HG02642 (cell line): ENCODE results near the gene GPD2.

Experiments
- ATAC-seq: cut with Tn5 transposase; IDR thresholded peaks from one replicate; pipeline ENCODE4 v1.9.1; 2021; ENCODE audit warnings: mild to moderate bottlenecking; ENCODE audit not compliant: unreplicated experiment, poor library complexity

Gene GPD2

DNA sequence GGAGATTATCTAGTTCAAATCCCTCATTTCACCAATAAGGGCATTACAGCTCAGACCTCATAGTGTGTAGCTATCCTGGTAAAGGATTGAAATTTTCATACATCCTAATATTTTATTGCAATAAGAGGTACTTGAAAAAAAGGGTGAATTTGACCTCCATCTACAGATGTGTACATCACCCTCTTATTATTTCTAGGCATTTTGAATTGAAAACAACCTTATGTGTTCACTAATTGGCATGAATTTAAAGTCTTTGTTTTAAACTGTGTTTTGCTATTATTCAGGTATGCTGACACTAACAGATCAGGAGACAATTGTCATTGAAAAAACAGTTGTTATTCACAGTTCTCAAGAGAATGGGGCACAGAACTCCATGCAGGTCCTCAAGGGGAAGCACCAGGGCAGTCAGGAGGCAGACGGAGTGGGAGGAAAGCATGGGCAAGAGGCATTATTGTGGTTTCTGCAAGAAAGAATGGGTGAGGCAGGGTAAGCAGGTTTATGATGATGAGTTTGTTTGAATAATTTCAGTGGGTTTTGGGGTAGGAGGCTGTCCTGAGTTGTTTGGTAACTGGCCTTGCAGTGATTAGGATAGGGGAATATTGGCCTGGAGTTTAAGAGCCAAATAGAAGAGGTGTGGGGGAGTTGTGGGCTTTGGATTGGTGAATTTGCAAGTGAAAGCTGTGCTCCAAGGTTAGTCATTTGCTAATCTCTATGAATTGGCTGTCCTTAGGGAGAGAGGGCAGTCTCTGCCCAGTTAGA, 194.6 kb downstream of the GPD2 start:
- no peak for ATAC-seq

DNA sequence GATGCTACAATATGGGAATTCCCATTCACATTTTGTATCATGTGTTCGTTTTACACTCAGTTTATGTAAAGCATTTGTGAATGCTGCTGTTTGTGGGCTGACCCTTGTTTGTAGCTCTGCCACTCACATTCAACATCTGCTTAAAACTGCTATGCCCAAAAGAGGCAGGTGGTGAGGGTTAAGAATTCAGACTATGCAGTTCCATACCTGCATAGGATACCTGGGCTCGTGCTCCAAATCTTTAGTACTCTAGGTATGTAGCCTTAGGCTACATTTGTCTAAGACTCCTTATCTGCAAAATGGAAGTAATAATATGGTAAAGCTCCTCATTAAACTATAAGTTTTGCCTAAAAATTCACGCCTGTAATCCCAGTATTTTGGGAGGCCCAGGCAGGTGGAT, 199.5 kb downstream of the GPD2 start:
- no peak for ATAC-seq
